Brain microvascular endothelial cell (primary cell): ENCODE data around the gene PPP1R27.

Source experiments
- DNase-seq: peaks from one replicate; pipeline ENCODE4 v3.0.0-alpha.2; 2020
- H3K27ac ChIP-seq: fragments of 250-450 bp; sonication (Bioruptor Pico); 2 replicates; pipeline ENCODE4 v1.5.1; 2020; ENCODE audit warnings: mild to moderate bottlenecking, moderate library complexity
- H3K27me3 ChIP-seq: fragments of 250-450 bp; sonication (Bioruptor Pico); replicated peaks from 2 replicates; pipeline ENCODE4 v1.5.1; 2020; ENCODE audit warnings: mild to moderate bottlenecking
- H3K36me3 ChIP-seq: fragments of 250-450 bp; sonication (Bioruptor Pico); replicated peaks from 2 replicates; pipeline ENCODE4 v1.5.1; 2020; ENCODE audit warnings: mild to moderate bottlenecking
- H3K4me3 ChIP-seq: 2 replicates; pipeline ENCODE4 v1.5.1; 2011; ENCODE audit warnings: low read depth, mild to moderate bottlenecking, control low read depth, low read length, moderate library complexity
- CTCF ChIP-seq: IDR thresholded peaks from 2 replicates; pipeline ENCODE4 v1.5.1; 2011; ENCODE audit warnings: low read depth, mild to moderate bottlenecking, moderate library complexity, low read length, control low read depth, inconsistent platforms; ENCODE audit errors: missing control alignments
- in situ Hi-C: cut with HindIII; loops from 2 replicates; pipeline ENCODE4 v1.10.0; 2017; ENCODE audit warnings: low sequenced_read_pairs, low pct_ligation_motif_present

Gene PPP1R27

DNA sequence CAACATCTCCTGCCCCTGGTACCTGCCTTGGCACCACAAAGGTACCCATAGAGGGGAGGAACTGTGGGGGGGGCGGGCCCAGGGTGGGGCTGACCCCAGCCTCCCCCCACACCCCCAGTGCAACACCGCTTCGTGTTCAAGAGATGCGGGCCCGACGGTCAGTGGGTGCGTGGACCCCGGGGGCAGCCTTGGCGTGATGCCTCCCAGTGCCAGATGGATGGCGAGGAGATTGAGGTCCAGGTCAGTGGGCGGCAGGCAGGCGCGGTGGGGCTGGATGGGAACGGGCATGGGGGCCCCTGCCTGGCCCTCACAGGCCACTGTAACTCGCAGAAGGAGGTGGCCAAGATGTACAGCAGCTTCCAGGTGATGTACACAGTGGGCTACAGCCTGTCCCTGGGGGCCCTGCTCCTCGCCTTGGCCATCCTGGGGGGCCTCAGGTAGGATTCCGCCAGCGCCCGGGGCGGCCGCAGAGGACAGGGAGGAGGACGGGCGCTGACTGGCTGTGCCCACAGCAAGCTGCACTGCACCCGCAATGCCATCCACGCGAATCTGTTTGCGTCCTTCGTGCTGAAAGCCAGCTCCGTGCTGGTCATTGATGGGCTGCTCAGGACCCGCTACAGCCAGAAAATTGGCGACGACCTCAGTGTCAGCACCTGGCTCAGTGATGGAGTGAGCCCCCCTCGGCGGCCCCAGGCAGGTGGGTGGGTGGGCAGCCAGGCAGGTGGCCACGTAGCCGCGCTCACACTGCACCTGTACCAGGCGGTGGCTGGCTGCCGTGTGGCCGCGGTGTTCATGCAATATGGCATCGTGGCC, 23.8 kb downstream of the PPP1R27 start:
- no peak for TF ChIP-seq CTCF
- H3K36me3 ChIP-seq: no peaks in the 10 kb centered on the region
- peaks cover 21% of the 10 kb centered on the region for H3K27me3 ChIP-seq
- no peak overlapping the region for H3K27ac ChIP-seq
- no peak overlapping the region for H3K4me3 ChIP-seq
- in situ Hi-C loops: no loop called here
- no peak for DNase-seq

DNA sequence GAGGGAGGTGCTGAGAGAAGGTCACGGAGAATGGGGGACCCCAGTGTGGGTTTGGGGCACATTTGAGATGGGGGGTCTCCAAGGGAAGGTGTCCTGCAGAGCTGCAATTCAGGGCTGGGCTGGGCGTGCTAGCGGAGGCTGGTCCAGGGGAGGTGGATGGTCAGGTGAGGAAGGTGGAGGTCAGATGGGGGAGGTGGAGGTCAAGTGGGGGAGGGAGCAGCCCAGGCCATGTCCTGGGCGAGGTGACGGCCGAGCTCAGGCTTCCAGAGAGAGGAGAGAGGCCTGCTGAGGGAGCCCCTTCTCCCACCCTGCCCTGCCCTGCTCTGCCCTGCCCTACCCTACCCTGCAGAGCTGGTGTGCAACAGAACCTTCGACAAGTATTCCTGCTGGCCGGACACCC, 24.4 kb downstream of the PPP1R27 start:
- TF ChIP-seq CTCF: no peak
- Histone ChIP-seq H3K27me3 (peaks cover 26% of the 10 kb centered on the region), H3K27ac (no peak overlapping the region), H3K4me3 (no peak overlapping the region), H3K36me3 (no peaks in the 10 kb centered on the region)
- in situ Hi-C loops: no loop called here
- no peak for DNase-seq

- in situ Hi-C loops: no loop called here
- no peak for TF ChIP-seq CTCF
- Histone ChIP-seq H3K4me3 (no peak overlapping the region), H3K27me3 (peaks cover 32% of the 10 kb centered on the region), H3K27ac (no peak overlapping the region), H3K36me3 (no peaks in the 10 kb centered on the region)
- no peak for DNase-seq
Observed at GRCh38 chr17:81809556-81809998, 25.3 kb downstream of the PPP1R27 start.

GRCh38 chr17:81808778-81809555, 25.9 kb downstream of the PPP1R27 start:
- Histone ChIP-seq H3K27me3 (peaks cover 38% of the 10 kb centered on the region), H3K27ac (no peak overlapping the region), H3K4me3 (no peak overlapping the region), H3K36me3 (no peaks in the 10 kb centered on the region)
- TF ChIP-seq CTCF: no peak
- in situ Hi-C loops: no loop called here
- no peak for DNase-seq

GRCh38 chr17:81807839-81808238, 27.0 kb downstream of the PPP1R27 start:
- no peak for DNase-seq
- TF ChIP-seq CTCF: no peak
- Histone ChIP-seq H3K36me3 (no peaks in the 10 kb centered on the region), H3K27ac (no peak overlapping the region), H3K27me3 (peaks cover 50% of the 10 kb centered on the region), H3K4me3 (no peak overlapping the region)
- in situ Hi-C loops: no loop called here
